Trophoblast cell (in vitro differentiated cells and primary cell): ENCODE data around the gene CCDC40.

Experiments used
- DNase-seq, 2 donors: peaks; one replicate each; pipeline ENCODE4 v3.0.0-alpha.2; 2016
- H2AFZ ChIP-seq: 2 replicates; pipeline ENCODE4 v1.6.1; 2013; ENCODE audit warnings: low read length, moderate library complexity, mild to moderate bottlenecking; ENCODE audit not compliant: insufficient read depth, poor library complexity
- H2AK5ac ChIP-seq: 2 replicates; pipeline ENCODE4 v1.6.1; 2013; ENCODE audit warnings: mild to moderate bottlenecking, low read length
- H2BK120ac ChIP-seq: 2 replicates; pipeline ENCODE4 v1.6.1; 2013; ENCODE audit warnings: low read length, mild to moderate bottlenecking, moderate library complexity; ENCODE audit not compliant: insufficient read depth, poor library complexity
- H2BK12ac ChIP-seq: 2 replicates; pipeline ENCODE4 v1.6.1; 2013; ENCODE audit warnings: mild to moderate bottlenecking, low read length, moderate library complexity
- H2BK5ac ChIP-seq: 2 replicates; pipeline ENCODE4 v1.6.1; 2013; ENCODE audit warnings: low read length, low read depth, moderate library complexity, mild to moderate bottlenecking; ENCODE audit not compliant: poor library complexity
- H3K14ac ChIP-seq: 2 replicates; pipeline ENCODE4 v1.6.1; 2013; ENCODE audit warnings: mild to moderate bottlenecking, low read length
- H3K18ac ChIP-seq: 2 replicates; pipeline ENCODE4 v1.6.1; 2013; ENCODE audit warnings: mild to moderate bottlenecking, low read length
- H3K23ac ChIP-seq: 2 replicates; pipeline ENCODE4 v1.6.1; 2013; ENCODE audit warnings: low read length
- H3K27ac ChIP-seq: 2 replicates; pipeline ENCODE4 v1.5.1; 2013; ENCODE audit warnings: low read depth, mild to moderate bottlenecking, inconsistent platforms, low read length, moderate library complexity
- H3K27me3 ChIP-seq: 2 replicates; pipeline ENCODE4 v1.6.1; 2013; ENCODE audit warnings: inconsistent platforms, mild to moderate bottlenecking, low read length, moderate library complexity; ENCODE audit not compliant: insufficient read depth
- H3K36me3 ChIP-seq, 2 experiments: 1 replicate in 1 of 2; 2 replicates in 1 of 2; pipeline ENCODE4 v1.6.1; 2013; ENCODE audit warnings: low read length in 2 of 2, mild to moderate bottlenecking in 2 of 2, moderate library complexity in 1 of 2; ENCODE audit not compliant: insufficient read depth in 2 of 2, control insufficient read depth in 1 of 2
- H3K4ac ChIP-seq: 2 replicates; pipeline ENCODE4 v1.6.1; 2013; ENCODE audit warnings: low read depth, mild to moderate bottlenecking, low read length, moderate library complexity
- H3K4me1 ChIP-seq, 2 experiments: 1 replicate in 1 of 2; 2 replicates in 1 of 2; pipeline ENCODE4 v1.6.1; 2013; ENCODE audit warnings: low read length in 2 of 2, mild to moderate bottlenecking in 2 of 2, moderate library complexity in 1 of 2; ENCODE audit not compliant: insufficient read depth in 2 of 2, control insufficient read depth in 1 of 2
- H3K4me2 ChIP-seq: 2 replicates; pipeline ENCODE4 v1.6.1; 2013; ENCODE audit warnings: inconsistent platforms, mild to moderate bottlenecking, low read length, moderate library complexity
- H3K4me3 ChIP-seq: 2 replicates; pipeline ENCODE4 v1.5.1; 2013; ENCODE audit warnings: mild to moderate bottlenecking, low read depth, low read length, inconsistent platforms
- H3K79me1 ChIP-seq: one replicate; pipeline ENCODE4 v1.6.1; 2013; ENCODE audit warnings: low read length
- H3K79me2 ChIP-seq: 2 replicates; pipeline ENCODE4 v1.6.1; 2013; ENCODE audit warnings: low read length, mild to moderate bottlenecking; ENCODE audit not compliant: control insufficient read depth, insufficient read depth, poor library complexity
- H3K9ac ChIP-seq: 2 replicates; pipeline ENCODE4 v1.6.1; 2013; ENCODE audit warnings: mild to moderate bottlenecking, low read length
- H3K9me3 ChIP-seq: 2 replicates; pipeline ENCODE4 v1.6.1; 2013; ENCODE audit warnings: low read depth, mild to moderate bottlenecking, control low read depth, inconsistent platforms, low read length; ENCODE audit not compliant: insufficient read depth
- H4K12ac ChIP-seq: 2 replicates; pipeline ENCODE4 v1.6.1; 2013; ENCODE audit warnings: low read depth, mild to moderate bottlenecking, low read length, moderate library complexity
- H4K8ac ChIP-seq: 2 replicates; pipeline ENCODE4 v1.6.1; 2013; ENCODE audit warnings: low read depth, mild to moderate bottlenecking, low read length, moderate library complexity
- H4K91ac ChIP-seq: one replicate; pipeline ENCODE4 v1.6.1; 2013; ENCODE audit warnings: low read depth, mild to moderate bottlenecking, low read length, moderate library complexity
- WGBS: extraction: QIAGEN DNeasy Blood & Tissue Kit; methylation state at CpG from one replicate; pipeline ENCODE4 v1.1.7; 2013; ENCODE audit warnings: missing lambda C conversion rate; ENCODE audit not compliant: insufficient read length, insufficient coverage; ENCODE audit errors: extremely low coverage; 5-methylcytosine and 5-hydroxymethylcytosine counted together

Gene CCDC40

GRCh38 chr17:80118601-80119270 is 82.3 kb downstream of the CCDC40 start:
- H2BK12ac ChIP-seq = no peak overlapping the region
- H3K4me2 ChIP-seq = no peak overlapping the region
- H3K18ac ChIP-seq = no peak overlapping the region
- no peaks in the 10 kb centered on the region for H3K79me1 ChIP-seq
- no peaks in the 10 kb centered on the region for H3K27me3 ChIP-seq
- H3K14ac ChIP-seq = no peak overlapping the region
- no peak overlapping the region for H2BK5ac ChIP-seq
- no peak overlapping the region for H4K12ac ChIP-seq
- no peak overlapping the region for H4K91ac ChIP-seq
- H2BK120ac ChIP-seq = no peak overlapping the region
- no peak overlapping the region for H4K8ac ChIP-seq
- H3K23ac ChIP-seq = no peak overlapping the region
- no peak for DNase-seq
- H3K4me3 ChIP-seq = no peak overlapping the region
- H3K9me3 ChIP-seq = no peaks in the 10 kb centered on the region
- no CpG with 5 or more reads among the region's 35 CpGs for WGBS
- H3K4me1 ChIP-seq = peaks cover 2 to 6% of the 10 kb centered on the region in 2 experiments
- no peak overlapping the region for H2AFZ ChIP-seq
- no peak overlapping the region for H3K9ac ChIP-seq
- peaks cover 5% of the 10 kb centered on the region in 2 experiments for H3K36me3 ChIP-seq
- H3K79me2 ChIP-seq = no peaks in the 10 kb centered on the region
- H2AK5ac ChIP-seq = no peak overlapping the region
- H3K4ac ChIP-seq = no peak overlapping the region
- no peak overlapping the region for H3K27ac ChIP-seq

- H3K4ac ChIP-seq = no peak overlapping the region
- no peaks in the 10 kb centered on the region for H3K79me1 ChIP-seq
- no peaks in the 10 kb centered on the region for H3K79me2 ChIP-seq
- H3K36me3 ChIP-seq = peaks cover 5% of the 10 kb centered on the region in 2 experiments
- H3K23ac ChIP-seq = no peak overlapping the region
- no peak overlapping the region for H2AK5ac ChIP-seq
- no peak overlapping the region for H2BK120ac ChIP-seq
- no peak overlapping the region for H2AFZ ChIP-seq
- H3K27ac ChIP-seq = no peak overlapping the region
- no CpG with 5 or more reads among the region's 24 CpGs for WGBS
- peak in 1 of 2 donors; percentile 43 for DNase-seq
- no peak overlapping the region for H2BK5ac ChIP-seq
- H3K14ac ChIP-seq = no peak overlapping the region
- H4K12ac ChIP-seq = no peak overlapping the region
- H4K91ac ChIP-seq = no peak overlapping the region
- H3K9me3 ChIP-seq = no peaks in the 10 kb centered on the region
- peaks cover 8% of the 10 kb centered on the region in 2 experiments for H3K4me1 ChIP-seq
- no peak overlapping the region for H3K4me3 ChIP-seq
- H3K4me2 ChIP-seq = no peak overlapping the region
- no peak overlapping the region for H4K8ac ChIP-seq
- H2BK12ac ChIP-seq = no peak overlapping the region
- H3K9ac ChIP-seq = no peak overlapping the region
- no peaks in the 10 kb centered on the region for H3K27me3 ChIP-seq
- no peak overlapping the region for H3K18ac ChIP-seq
These were observed 82.9 kb downstream of the CCDC40 start for GRCh38 chr17:80119271-80119791.

GRCh38 chr17:80119839-80120238 is 83.4 kb downstream of the CCDC40 start:
- H3K79me1 ChIP-seq = no peaks in the 10 kb centered on the region
- no peak overlapping the region for H3K27ac ChIP-seq
- H3K18ac ChIP-seq = no peak overlapping the region
- no CpG with 5 or more reads among the region's 9 CpGs for WGBS
- H3K23ac ChIP-seq = no peak overlapping the region
- no peaks in the 10 kb centered on the region for H3K79me2 ChIP-seq
- no peak overlapping the region for H2BK120ac ChIP-seq
- no peaks in the 10 kb centered on the region for H3K27me3 ChIP-seq
- H3K4ac ChIP-seq = no peak overlapping the region
- peak in 1 of 2 donors; percentile 32 for DNase-seq
- H4K8ac ChIP-seq = no peak overlapping the region
- no peak overlapping the region for H3K4me3 ChIP-seq
- H4K91ac ChIP-seq = no peak overlapping the region
- H2AK5ac ChIP-seq = no peak overlapping the region
- peaks cover 12 to 13% of the 10 kb centered on the region in 2 experiments for H3K4me1 ChIP-seq
- no peak overlapping the region for H3K4me2 ChIP-seq
- H2BK12ac ChIP-seq = no peak overlapping the region
- H2BK5ac ChIP-seq = no peak overlapping the region
- H3K9me3 ChIP-seq = no peaks in the 10 kb centered on the region
- H3K14ac ChIP-seq = no peak overlapping the region
- peaks cover 5% of the 10 kb centered on the region in 2 experiments for H3K36me3 ChIP-seq
- no peak overlapping the region for H4K12ac ChIP-seq
- H3K9ac ChIP-seq = no peak overlapping the region
- H2AFZ ChIP-seq = no peak overlapping the region

- no peak overlapping the region for H2BK120ac ChIP-seq
- no peak overlapping the region for H3K14ac ChIP-seq
- no peaks in the 10 kb centered on the region for H3K27me3 ChIP-seq
- H2AFZ ChIP-seq = no peak overlapping the region
- H4K12ac ChIP-seq = no peak overlapping the region
- H2AK5ac ChIP-seq = no peak overlapping the region
- peaks cover 6 to 14% of the 10 kb centered on the region in 2 experiments for H3K4me1 ChIP-seq
- H3K4me2 ChIP-seq = no peak overlapping the region
- no peak for DNase-seq
- H3K18ac ChIP-seq = no peak overlapping the region
- no CpG with 5 or more reads among the region's 17 CpGs for WGBS
- peaks cover 5% of the 10 kb centered on the region in 2 experiments for H3K36me3 ChIP-seq
- H3K4ac ChIP-seq = no peak overlapping the region
- no peaks in the 10 kb centered on the region for H3K9me3 ChIP-seq
- H3K27ac ChIP-seq = no peak overlapping the region
- no peak overlapping the region for H3K23ac ChIP-seq
- H3K79me1 ChIP-seq = no peaks in the 10 kb centered on the region
- no peak overlapping the region for H4K91ac ChIP-seq
- no peaks in the 10 kb centered on the region for H3K79me2 ChIP-seq
- H3K4me3 ChIP-seq = no peak overlapping the region
- no peak overlapping the region for H3K9ac ChIP-seq
- no peak overlapping the region for H2BK12ac ChIP-seq
- H2BK5ac ChIP-seq = no peak overlapping the region
- no peak overlapping the region for H4K8ac ChIP-seq
These were observed 85.7 kb downstream of the CCDC40 start for GRCh38 chr17:80122026-80122575.
